ENCODE measurements around the gene BAZ2A.

Gene BAZ2A

GRCh38 chr12:56568146-56568545 is 62.0 kb downstream of the BAZ2A start:
- Histone ChIP-seq H2AFZ (ENCODE audit: low read length) (no peak overlapping the region), H3K9me2 (replicated peaks; ENCODE audit: low read depth, low read length) (no peaks in the 10 kb centered on the region), H3K27me3 (ENCODE audit: insufficient read depth, low read length, poor library complexity, severe bottlenecking) (no peaks in the 10 kb centered on the region), H3K4me1 (ENCODE audit: insufficient read depth, low read length, poor library complexity, severe bottlenecking) (peaks cover 8% of the 10 kb centered on the region), H3F3A (ENCODE audit: low read depth) (no peaks in the 10 kb centered on the region), H3K36me3 (ENCODE audit: insufficient read depth, low read length) (peaks cover 3% of the 10 kb centered on the region; the same call in 1 of the 2 replicates), H3K4me2 (ENCODE audit: low read depth, low read length, poor library complexity, severe bottlenecking) (no peak overlapping the region), H3K79me2 (ENCODE audit: insufficient read depth, low read length) (no peaks in the 10 kb centered on the region), H4K20me1 (ENCODE audit: insufficient read depth, low read length, poor library complexity, severe bottlenecking) (no peaks in the 10 kb centered on the region), H3K4me3 (ENCODE audit: low read length, poor library complexity, severe bottlenecking) (no peak overlapping the region), H3K9ac (ENCODE audit: low read depth, low read length, poor library complexity, severe bottlenecking) (no peak overlapping the region), H3K9me3 (ENCODE audit: insufficient read depth, low read depth, low read length) (no peaks in the 10 kb centered on the region)
- TF ChIP-seq CTCF (conservative IDR thresholded peaks at IDR 0.05; ENCODE audit: low read length), result no peak
- no peak for TF ChIP-seq EZH2phosphoT487 (IDR thresholded peaks at IDR 0.05; ENCODE audit: borderline replicate concordance)

DNA sequence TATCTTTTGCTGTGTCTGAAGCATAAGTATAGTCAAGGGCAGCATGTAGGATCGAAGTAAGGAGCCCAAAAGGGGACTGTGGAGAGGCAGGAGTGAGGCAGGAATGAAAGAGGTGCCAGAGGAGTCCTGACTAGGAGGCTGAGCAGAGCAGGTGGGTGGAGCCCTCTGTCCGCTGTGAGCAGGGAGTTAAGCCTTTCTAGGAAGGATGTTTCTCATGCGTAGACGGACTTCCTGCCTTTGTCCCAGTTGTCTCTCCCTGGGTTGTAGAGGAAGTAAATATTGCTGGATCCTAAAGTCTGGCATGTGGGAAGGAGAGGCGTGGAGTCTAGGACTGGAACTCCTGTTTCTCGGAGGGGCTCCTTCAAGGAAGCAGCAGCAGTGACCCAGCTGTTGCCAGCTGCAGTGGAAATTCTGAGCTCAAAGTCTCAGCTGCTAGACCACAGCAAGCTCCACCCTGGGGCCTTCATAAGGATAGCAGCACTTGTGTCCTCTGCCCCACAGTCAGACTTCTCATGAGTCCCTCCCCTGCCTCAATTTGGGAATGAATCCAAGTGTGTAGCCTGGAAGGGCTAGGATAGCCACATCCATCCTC is 64.5 kb downstream of the BAZ2A start:
- H4K20me1 ChIP-seq (ENCODE audit: insufficient read depth, low read length, poor library complexity, severe bottlenecking), result no peaks in the 10 kb centered on the region
- no peaks in the 10 kb centered on the region for H3K9me3 ChIP-seq (ENCODE audit: insufficient read depth, low read depth, low read length)
- no peaks in the 10 kb centered on the region for H3K9me2 ChIP-seq (replicated peaks; ENCODE audit: low read depth, low read length)
- no peaks in the 10 kb centered on the region for H3K79me2 ChIP-seq (ENCODE audit: insufficient read depth, low read length)
- no peaks in the 10 kb centered on the region for H3K27me3 ChIP-seq (ENCODE audit: insufficient read depth, low read length, poor library complexity, severe bottlenecking)
- peaks cover 8% of the 10 kb centered on the region for H3K4me1 ChIP-seq (ENCODE audit: insufficient read depth, low read length, poor library complexity, severe bottlenecking)
- H2AFZ ChIP-seq (ENCODE audit: low read length), result no peak overlapping the region
- no peak overlapping the region for H3K4me2 ChIP-seq (ENCODE audit: low read depth, low read length, poor library complexity, severe bottlenecking)
- no peaks in the 10 kb centered on the region for H3F3A ChIP-seq (ENCODE audit: low read depth)
- H3K36me3 ChIP-seq (ENCODE audit: insufficient read depth, low read length), result peaks cover 7% of the 10 kb centered on the region; the same call in 1 of the 2 replicates
- no peak overlapping the region for H3K9ac ChIP-seq (ENCODE audit: low read depth, low read length, poor library complexity, severe bottlenecking)
- TF ChIP-seq CTCF (conservative IDR thresholded peaks at IDR 0.05; ENCODE audit: low read length) (no peak), EZH2phosphoT487 (IDR thresholded peaks at IDR 0.05; ENCODE audit: borderline replicate concordance) (no peak)
- H3K4me3 ChIP-seq (ENCODE audit: low read length, poor library complexity, severe bottlenecking), result no peak overlapping the region

- Histone ChIP-seq H3K9ac (ENCODE audit: low read depth, low read length, poor library complexity, severe bottlenecking) (no peak overlapping the region), H3F3A (ENCODE audit: low read depth) (no peaks in the 10 kb centered on the region), H3K4me3 (ENCODE audit: low read length, poor library complexity, severe bottlenecking) (no peak overlapping the region), H4K20me1 (ENCODE audit: insufficient read depth, low read length, poor library complexity, severe bottlenecking) (no peaks in the 10 kb centered on the region), H3K9me3 (ENCODE audit: insufficient read depth, low read depth, low read length) (no peaks in the 10 kb centered on the region), H3K4me1 (ENCODE audit: insufficient read depth, low read length, poor library complexity, severe bottlenecking) (no peaks in the 10 kb centered on the region), H3K27me3 (ENCODE audit: insufficient read depth, low read length, poor library complexity, severe bottlenecking) (no peaks in the 10 kb centered on the region), H2AFZ (ENCODE audit: low read length) (no peak overlapping the region), H3K36me3 (ENCODE audit: insufficient read depth, low read length) (no peaks in the 10 kb centered on the region), H3K4me2 (ENCODE audit: low read depth, low read length, poor library complexity, severe bottlenecking) (no peak overlapping the region), H3K79me2 (ENCODE audit: insufficient read depth, low read length) (no peaks in the 10 kb centered on the region), H3K9me2 (replicated peaks; ENCODE audit: low read depth, low read length) (no peaks in the 10 kb centered on the region)
- TF ChIP-seq CTCF (conservative IDR thresholded peaks at IDR 0.05; ENCODE audit: low read length) (no peak), EZH2phosphoT487 (IDR thresholded peaks at IDR 0.05; ENCODE audit: borderline replicate concordance) (no peak)
These were observed 79.1 kb downstream of the BAZ2A start for GRCh38 chr12:56551070-56551469.
